ENCODE results near the gene TTC9B.

GRCh38 chr19:40224342-40225150, 6.4 kb upstream of the TTC9B start:
- no peak for TF ChIP-seq NR2F1 (CRISPR knock-in tag; IDR thresholded peaks at IDR 0.05)
- no peak for TF ChIP-seq TBP (CRISPR knock-in tag; IDR thresholded peaks at IDR 0.05)
- TF ChIP-seq, protein P1, sequence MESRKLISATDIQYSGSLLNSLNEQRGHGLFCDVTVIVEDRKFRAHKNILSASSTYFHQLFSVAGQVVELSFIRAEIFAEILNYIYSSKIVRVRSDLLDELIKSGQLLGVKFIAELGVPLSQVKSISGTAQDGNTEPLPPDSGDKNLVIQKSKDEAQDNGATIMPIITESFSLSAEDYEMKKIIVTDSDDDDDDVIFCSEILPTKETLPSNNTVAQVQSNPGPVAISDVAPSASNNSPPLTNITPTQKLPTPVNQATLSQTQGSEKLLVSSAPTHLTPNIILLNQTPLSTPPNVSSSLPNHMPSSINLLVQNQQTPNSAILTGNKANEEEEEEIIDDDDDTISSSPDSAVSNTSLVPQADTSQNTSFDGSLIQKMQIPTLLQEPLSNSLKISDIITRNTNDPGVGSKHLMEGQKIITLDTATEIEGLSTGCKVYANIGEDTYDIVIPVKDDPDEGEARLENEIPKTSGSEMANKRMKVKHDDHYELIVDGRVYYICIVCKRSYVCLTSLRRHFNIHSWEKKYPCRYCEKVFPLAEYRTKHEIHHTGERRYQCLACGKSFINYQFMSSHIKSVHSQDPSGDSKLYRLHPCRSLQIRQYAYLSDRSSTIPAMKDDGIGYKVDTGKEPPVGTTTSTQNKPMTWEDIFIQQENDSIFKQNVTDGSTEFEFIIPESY (CRISPR knock-in tag; IDR thresholded peaks at IDR 0.05) = no peak
